ENCODE data around the gene MTCP1.

- no peak for TF ChIP-seq RARB (CRISPR knock-in tag; IDR thresholded peaks at IDR 0.05)
- no peak for TF ChIP-seq ARNTL (CRISPR knock-in tag; IDR thresholded peaks at IDR 0.05; ENCODE audit: borderline replicate concordance, low read depth)
- no peak for TF ChIP-seq OSR1 (CRISPR knock-in tag; IDR thresholded peaks at IDR 0.05)
- no peak for TF ChIP-seq ZC3H10 (CRISPR knock-in tag; IDR thresholded peaks at IDR 0.05)
- no peak for TF ChIP-seq ZNF565 (CRISPR knock-in tag; conservative IDR thresholded peaks at IDR 0.05; ENCODE audit: low read depth)
- TF ChIP-seq PATZ1 (CRISPR knock-in tag; IDR thresholded peaks at IDR 0.05; ENCODE audit: borderline replicate concordance), result no peak
- TF ChIP-seq TSHZ2 (CRISPR knock-in tag; IDR thresholded peaks at IDR 0.05), result no peak
- no peak for TF ChIP-seq ISL1 (CRISPR knock-in tag; IDR thresholded peaks at IDR 0.05)
Measured at GRCh38 chrX:155108427-155108826, 37.5 kb upstream of the MTCP1 start.

Data from SK-N-SH treated with all-trans-retinoic acid at 6 μM for 48 hours (cell line).